Embryonic facial prominence (tissue), 1 donor: ENCODE measurements around the gene NRG2.

Experiments
- DNase-seq: peaks from one replicate; pipeline ENCODE4 v3.0.0-alpha.2; 2016; ENCODE audit errors: extremely low spot score

Gene NRG2

DNA sequence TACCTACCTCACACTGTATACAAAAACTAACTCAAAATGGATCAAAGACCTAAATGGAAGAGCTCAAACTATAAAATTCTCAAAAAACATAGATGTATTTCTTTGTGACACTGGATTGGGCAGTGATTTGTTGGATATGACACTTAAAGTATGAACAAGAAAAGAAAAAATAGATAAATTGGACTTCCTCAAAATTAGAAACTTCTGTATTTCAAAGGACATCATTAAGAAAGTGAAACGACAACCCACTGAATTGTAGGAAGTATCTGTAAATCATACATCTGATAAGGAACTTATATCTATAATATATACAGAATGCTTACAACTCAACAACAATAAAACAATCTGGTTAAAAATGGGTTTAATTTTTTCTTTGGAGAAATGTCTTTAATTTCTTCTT lies 96.7 kb downstream of the NRG2 start:
- DNase-seq = no peak

DNA sequence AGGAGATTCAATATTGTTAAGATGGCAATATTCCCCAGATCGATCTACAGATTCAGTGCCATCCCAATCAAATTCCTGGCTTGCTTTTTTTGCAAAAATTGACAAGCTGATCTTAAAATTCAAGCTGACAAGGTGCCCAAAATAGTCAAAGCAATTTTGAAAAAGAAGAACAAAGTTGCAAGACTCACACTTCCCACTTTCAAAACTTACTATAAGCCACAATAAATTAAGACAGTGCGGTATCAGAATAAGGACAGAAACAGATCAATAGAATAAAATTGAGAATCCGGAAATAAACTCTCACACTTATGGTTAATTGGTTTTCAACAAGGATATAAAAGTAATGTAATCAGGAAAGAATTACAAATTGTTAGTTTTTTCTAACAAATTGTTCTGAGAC lies 97.1 kb downstream of the NRG2 start:
- no peak for DNase-seq

DNA sequence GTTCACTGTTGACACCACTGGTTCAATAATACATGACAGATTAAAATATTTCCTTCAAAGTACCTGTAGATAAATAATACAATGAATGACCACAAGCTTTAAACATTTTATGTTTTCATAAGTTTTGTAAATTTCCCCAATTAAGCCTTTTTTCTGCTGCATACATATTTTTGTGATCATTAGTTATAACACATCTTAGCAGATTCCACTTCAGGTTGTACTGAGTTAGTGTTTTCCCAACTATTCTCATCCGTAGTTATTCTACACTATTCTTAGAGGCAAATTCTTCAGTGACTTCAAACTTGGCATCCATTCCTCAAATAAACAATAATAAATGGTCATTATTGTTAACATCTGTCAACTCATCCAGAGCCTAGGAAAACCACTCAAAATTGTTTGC lies 100.9 kb downstream of the NRG2 start:
- no peak for DNase-seq

DNA sequence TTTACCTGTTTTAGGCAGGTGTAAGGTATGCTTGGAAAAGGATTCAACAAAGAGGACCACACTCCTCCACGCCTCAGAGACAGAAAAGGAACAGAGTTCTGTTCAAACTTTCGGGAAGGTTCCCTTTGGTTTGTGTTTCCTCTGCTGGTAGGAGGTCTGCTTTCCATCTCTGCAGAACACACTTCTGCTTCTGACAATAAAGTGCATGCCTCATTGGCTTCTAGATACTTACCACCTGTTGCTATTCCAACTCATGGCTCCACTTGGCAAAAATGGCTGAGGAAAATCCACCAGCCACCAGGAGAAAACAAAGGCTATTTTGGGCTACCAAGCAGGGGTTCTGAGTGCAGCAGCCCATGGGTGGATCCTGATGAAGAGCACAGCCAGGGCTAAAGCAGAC lies 112.7 kb downstream of the NRG2 start:
- DNase-seq = no peak

DNA sequence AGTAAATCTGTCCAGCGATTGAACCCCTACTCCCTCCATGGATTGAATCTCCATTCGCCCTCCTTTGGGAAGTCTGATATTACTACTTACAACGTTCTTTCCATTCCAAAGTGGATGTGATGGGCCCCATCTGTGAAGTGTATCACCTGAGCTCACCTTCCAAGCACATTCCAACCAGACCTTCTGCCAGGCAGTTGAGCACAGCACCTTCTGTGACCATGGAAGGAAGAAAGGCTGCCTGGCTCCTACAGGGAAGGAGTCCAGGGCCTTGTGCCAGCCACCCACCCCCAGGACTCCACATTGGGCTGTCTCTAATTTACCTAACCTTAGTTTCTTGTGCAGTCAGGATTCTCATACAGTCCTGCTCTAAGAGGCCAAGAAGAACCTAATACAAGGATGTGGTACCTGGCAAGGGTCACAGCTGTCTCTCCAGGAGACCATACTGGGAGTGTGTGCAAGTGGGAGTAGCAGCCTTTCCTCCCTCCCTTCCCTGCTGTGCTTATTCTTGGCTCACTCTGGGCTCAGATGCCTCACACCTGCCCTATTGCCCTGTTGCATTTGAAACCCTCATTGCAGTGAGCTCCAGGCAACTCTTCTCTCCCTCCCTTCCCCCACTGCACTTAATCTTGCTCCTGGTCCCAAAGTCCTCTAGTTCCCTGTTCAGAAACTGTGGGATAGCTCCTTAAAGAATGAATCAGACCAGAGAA lies 116.1 kb downstream of the NRG2 start:
- DNase-seq = no peak

DNA sequence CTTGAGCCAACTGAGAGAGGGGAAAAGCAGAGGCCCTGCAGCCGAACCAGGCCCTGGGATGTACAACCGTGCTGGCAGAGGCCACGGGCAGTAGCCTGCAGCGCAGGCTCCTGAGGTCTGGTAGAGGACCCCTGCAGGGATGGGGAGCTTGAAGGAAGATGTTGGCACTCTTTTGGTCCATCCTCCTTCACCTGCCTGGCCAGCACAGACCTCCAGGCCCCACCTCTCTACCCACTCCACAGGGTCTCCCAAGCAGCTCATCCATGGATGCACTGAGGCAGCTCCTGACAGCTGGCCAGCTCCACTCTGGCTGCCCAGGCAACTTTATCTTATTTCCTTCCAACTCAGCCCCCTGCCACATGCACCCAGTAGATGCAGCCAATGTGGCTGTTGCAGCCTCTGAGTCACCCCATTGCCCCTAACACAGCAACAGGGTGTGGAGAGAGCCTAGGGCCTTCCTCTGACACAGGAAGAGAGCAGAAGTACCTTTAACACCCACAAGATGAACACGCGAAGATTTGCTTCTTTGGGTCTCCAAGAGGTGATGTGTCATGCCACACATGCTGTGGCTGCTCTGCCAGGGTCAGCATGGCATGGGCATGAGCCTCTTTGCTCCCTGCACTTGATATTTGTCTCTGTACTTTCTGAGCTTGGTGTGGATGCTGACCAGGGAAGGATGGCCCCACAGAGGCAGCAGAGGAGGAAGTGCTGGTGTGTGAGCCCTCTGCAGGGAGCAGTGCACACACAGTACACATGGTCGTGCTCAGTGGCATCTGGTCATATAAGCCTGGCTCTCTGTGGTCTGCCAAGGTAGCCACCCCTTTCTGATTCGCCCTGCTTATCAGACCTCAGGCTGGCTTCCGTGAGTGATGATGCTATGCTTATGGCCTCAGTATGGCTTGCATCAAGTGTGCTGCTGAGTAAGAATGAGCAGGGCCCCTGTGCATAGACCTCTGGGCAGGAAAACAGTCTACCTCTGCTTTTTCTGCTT lies 117.2 kb downstream of the NRG2 start:
- no peak for DNase-seq

DNA sequence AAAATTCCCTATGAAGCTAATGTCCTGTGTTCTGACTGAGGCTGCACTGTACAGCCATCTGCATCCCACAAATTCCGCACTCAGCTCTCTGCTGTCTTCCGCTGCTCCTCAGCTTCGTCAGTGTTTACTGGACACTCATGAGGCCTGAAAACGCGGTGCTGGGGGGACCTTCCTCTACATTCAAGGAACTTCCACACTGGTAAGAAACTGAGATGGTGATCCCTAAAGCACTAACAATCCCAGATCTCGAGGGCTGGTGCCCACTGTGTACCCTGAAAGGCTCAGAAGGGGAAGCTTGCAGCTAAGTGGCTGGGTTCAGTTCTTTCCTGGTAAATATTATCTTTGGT lies 117.9 kb downstream of the NRG2 start:
- no peak for DNase-seq

DNA sequence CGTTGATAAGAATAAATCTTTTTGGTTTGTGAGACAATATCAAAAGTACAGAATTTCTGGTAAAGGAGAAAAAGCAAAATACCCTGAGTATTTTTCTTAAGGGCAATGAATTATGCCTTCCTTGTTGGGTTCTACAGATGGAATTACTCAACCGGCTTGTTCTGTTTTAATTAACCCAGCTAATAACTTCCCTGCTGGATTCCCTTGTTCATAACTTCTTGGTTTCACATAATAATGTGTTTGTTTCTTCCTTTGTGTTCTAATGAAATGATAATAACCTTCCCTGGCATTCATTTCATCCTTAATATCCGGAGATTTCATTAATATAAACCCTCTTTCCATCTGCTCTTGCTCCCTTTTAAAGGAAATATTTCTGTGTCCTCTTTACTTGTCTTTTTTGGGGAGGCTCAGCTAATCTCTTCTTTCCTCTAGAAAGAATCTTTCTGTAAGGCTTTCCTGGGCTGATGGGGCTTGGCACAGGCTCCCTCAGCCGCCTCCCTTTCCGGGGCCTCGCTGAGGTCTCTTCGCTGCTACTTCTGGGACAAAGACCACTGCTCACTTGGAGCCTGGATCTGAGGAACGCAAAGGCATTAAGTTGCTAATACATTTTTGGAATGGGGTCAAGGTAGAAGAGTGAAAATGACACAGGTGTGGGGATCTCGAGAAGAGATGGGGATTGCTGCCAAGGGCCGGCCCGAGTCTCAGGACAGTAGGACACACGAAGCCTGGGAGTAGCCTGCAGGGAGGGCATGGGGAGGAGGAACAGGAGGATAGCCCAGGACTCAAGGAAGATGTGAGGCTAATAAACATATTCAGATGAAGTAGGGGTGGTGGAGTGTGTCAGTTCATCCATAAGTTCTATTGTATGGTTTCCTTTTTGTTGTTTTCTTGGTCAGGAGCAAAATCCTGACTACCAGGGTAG lies 118.5 kb downstream of the NRG2 start:
- DNase-seq = no peak

DNA sequence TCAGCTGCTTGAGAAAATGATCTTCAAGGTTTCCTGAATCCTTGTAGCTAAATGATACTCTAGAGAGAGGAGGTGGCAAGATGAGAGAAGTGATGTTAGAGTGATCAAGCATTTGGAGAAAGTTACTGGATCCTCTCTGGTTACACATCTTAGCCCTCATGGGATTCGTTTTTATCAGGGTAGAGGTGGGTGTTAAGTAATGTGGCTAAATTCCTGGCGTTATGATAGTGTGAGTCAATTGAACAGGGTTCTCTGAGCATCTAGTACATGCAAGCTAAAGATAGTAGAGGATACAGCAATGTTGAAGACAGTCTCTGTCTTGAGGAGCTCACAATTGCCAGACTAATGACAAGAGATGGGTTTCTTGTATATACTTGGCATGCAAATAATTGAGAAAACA lies 123.8 kb downstream of the NRG2 start:
- no peak for DNase-seq

DNA sequence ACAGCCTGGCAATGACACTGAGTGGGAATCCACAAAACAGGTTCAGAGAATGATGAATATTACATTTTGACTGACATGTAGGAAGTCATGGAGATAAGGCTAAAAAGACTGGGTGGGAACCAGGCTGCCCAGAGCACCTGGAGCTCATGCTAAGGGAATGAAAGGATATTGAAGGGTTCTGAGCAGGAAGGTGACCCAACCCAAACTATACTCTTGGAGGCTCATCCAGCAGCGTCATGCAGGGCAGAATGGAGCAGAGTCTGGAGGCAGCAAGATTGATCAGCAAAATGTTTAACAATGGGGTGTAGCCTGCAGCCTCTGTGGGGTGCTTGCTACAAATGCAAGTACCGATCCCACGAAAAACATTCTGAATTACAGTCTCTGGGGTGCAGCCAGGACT lies 127.3 kb downstream of the NRG2 start:
- DNase-seq = no peak

DNA sequence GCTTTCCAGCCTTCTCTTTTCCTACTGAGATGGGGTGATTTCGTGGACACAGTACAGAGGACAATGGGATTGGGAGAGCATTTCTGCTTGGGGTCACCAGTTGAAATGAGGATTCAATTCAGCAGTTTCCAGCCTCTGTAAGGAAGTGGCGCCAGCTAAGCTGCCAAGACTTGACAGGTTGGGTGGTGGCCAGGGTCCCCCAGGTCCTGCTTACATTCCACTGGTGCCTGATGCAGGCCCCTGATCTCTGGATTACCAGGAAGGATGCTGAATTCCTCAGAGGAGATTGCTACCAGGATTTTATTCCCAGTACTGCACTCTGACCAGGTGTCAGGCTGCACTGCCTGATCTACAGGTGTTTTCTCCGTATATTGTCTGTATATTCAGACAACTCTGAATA lies 127.8 kb downstream of the NRG2 start:
- DNase-seq = no peak

DNA sequence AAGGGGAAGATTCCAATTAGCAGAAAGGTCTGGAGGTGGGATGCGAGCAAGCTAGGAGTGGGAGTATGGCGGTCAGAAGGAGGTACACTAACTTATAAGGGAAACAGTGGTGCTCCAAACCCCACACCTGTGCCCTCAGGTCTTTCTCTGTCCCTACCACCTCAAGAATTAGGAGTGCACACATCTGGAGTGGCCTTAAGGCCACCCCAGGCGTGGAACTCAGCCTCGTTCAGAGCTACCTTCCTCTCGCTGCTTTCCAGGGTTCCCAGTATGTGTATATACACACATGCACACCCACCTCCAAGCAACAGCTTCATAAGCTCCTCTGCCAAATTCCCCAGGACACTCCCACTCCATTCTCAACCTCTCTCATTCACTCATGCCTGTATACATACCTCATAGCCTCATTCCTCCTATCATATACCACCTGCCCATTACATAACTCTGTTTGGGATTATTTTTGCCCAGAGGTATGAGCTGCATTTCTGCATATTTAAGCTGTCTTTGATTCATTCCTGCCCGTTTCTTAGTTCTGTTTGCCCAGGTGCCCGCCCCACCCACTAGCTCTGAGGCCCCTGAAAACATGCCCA lies 128.8 kb downstream of the NRG2 start:
- DNase-seq = no peak

DNA sequence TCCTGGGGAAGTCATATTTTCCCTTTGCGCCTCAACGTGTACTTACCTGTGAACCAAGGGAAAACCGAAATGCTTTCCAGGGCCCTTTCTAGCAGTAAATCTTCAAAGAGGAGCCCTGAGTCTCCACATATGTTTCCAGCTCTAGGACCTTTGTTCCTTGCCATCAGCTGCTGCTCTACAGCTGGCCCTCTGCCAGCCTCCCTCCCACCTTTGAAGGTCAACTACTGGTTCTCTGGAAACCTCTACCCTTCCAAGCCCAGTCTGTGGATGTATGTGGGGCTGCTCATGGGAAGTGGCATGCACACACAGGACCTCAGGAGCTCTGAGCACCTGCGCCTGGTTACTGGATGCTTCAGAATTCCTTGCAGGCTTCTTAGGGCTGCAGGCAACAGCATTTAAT lies 130.3 kb downstream of the NRG2 start:
- DNase-seq = no peak

DNA sequence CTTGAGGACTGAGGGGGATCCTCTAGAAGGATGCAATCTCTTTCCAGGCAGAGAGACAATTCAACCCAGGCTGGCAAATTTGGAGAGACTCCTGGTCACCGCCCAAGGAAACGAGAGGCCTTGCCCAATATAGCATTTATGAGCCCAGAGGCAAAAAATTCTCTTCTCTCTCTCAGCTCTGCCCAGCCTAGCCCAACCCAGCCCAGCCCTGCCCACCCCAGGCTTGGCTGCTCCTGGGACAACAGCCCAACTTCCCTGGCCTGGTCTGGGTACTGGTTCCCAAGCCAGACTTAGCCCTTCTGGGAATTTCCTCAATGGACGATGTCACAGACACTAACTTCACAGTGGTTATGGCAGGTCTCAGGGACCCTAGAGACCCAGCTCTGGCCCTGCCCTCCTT lies 130.9 kb downstream of the NRG2 start:
- DNase-seq = no peak

DNA sequence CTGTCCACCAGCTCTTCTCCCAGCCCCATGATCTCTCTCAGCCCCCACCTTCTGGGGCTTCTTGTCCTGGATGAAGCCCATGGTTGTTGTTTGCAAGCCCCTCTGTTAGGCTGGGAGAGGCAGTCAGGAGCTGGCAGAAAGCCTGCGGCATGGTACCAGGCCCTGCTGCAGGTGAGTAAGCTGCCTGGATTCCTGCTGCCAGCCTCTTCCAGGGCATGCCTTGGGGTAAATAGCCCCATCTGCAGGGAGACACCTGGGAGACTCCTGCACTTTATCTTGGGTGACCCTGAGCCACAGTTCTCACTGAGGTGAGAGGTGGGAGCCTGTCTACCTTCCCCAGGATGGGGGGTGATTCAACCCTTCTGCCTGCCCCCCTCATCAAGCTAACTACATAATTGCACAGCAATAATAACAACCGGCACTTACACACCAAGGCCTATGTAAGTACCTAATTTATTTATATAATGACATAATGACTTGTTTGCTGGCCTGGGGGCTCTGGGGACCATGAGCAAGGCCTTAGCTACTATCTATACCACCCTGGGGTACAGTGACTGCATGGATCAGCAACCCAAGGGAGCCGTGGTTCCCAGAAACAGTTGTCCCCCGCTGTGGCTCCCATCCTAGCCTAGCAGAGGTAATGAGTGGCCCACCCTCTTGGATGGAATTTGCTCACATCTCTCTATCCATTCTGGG lies 131.5 kb downstream of the NRG2 start:
- DNase-seq = no peak

DNA sequence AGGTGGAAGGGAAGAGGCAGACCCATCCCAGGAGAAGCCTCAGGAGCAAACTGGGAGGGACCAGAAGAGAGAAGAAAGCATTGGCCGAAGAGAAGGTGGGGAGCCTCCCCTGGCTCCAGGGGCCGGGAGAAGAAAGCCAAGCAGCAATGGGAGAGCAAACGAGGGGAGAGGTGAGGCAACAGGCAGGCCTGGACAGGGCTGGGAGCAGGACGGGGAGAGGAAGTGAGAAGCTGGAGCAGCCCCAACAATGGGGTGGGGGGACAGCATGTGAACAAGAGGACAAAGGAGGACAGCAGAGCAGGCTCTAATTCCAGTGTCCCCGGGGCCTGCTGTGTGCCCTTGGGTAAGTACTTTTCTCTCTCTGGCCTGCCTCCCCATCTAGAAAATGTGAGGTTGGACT lies 132.2 kb downstream of the NRG2 start:
- no peak for DNase-seq

DNA sequence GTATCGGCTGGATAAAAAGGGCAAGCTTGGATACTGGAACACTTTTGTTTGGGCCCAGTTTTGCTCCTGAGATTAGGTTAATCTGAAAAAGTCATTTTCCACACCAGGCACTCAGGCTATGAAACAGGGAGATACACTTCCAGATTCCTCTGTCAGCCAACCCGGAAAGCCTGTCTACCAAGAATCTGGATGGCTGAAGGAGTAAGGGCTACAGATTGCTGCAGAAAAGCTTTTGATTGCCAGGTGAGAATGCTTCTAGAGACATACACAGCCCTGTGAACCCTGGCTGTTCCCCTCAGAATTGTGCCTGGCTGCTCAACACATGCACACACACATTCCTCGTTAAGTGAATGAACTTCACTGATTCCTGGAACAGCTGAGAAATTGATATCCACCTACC lies 133.1 kb downstream of the NRG2 start:
- DNase-seq = no peak

DNA sequence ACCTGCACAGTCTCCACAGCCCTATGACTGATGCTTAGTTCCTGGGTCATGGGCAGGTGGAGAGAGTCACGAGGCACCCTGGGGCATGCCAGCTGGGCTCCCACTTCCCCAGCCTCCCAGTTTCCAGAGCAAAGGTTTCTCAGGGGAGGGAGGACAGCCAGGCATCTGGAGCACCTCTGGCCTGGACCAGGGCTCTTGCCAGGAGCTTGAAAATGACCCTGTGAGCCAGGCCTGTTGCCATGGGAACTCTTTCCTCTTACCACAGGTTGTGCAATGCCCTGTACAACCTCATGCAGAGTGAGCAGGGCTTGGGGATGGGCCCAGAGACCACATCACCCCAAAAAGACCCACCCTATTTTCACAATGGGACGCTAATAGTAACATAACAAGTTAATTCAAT lies 134.3 kb downstream of the NRG2 start:
- DNase-seq = no peak

DNA sequence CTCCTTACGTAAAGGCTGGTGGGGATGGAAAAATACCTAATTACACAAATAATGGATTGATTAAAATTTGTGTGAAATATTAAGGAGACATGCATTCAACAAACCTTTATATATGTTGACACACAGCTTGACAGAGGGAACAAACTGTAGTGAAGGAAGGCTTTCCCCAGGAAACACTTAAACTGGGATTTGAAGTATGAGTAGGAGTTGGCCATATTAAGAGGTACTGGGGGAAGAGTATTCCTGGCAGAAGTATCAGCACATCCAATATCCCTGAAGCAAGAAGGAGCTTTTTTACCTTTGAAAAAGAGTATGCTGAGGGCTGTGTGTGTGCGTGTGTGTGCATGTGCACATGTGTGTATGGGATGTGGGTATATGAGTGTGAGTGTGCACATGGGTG lies 136.4 kb downstream of the NRG2 start:
- no peak for DNase-seq

DNA sequence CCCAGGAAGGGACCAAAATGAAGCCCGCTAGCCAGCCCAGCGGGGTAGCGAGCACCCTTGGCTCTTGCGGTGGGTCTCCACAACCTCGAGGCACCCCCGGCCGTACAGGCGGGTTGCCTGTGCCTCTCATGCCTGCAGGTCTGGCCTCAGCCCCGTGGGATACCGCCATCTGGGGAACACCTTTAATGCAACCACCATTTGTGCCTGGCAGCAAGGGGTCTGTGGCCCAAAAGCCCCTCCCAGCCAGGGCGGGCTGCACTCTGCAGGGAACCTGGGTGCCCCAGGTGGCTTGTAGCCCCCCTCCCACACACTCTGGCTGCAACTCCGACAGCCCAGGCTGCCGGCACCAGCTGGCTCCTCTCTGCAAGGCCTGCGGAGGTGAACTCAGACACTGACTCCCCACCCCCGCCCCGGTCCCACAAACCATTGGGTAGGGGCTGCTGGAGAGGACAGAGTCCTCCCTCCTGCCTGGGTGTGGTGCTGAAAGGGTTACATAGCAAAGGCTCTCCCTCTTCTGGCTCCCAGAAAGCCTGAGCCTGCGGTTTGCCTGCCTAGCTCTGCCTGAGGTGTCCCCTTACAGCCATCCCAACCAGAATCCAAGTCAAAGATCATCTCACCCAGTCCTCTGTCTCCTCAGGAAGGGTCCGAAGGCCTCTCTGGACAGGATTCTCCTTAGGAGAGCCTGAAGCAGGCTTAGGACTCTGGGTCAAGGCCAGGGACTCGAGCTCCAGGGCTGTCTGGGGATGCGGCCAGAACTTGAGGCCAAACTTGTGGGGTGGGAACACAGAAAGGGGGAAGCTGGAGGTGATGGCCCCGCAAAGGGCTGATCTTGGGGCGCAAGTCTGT lies 138.1 kb downstream of the NRG2 start:
- no peak for DNase-seq

DNA sequence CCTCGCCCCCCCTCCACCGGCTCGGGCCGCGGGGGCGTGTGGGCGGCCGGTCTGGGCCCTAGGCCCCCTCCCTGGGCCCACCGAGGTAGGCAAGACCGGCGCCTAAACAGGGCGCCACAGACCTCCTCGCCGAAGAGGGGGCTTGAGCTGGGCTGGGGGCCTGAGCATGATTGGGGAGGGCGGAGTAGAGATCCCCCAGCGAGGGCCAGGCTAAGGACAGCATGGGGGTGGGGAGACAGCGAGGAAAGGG lies 138.6 kb downstream of the NRG2 start:
- no peak for DNase-seq
